MCF 10A (cell line): Measurements from ENCODE around the gene ZNF783. TPM values are rescaled to one million over a fixed set of nuclear protein-coding genes. Genes with fewer than 3 reads are reported as not detected.

ENCODE experiments used
- BruUV-seq: library from RNA; stranded (reverse); fragments of 400-500 nt; replicated peaks from 2 replicates; lab custom pipeline; 2021; lab: Mats Ljungman, UMichigan
- CTCF ChIA-PET: fragments of 300-600 bp; sonication (Branson Sonifier 250); formaldehyde crosslinking; extraction: SDS; loops from one replicate; lab custom pipeline; 2021; ENCODE audit warnings: antibody characterized with exemption, inconsistent platforms; lab: Yijun Ruan, JAX
- POLR2A ChIA-PET: fragments of 300-600, 350-650 bp; sonication (Branson Sonifier 250); formaldehyde crosslinking; extraction: SDS; loops from one replicate; lab custom pipeline; 2020; ENCODE audit warnings: antibody characterized with exemption, inconsistent platforms; lab: Yijun Ruan, JAX
- DNase-seq: peaks from one replicate; pipeline ENCODE4 v3.0.0-alpha.2; 2018; ENCODE audit not compliant: unreplicated experiment
- H3K27ac Mint-ChIP-seq: one replicate; pipeline ENCODE4 v1.8.0; 2022; ENCODE audit warnings: mild to moderate bottlenecking, low read depth, mixed read lengths; ENCODE audit not compliant: unreplicated experiment
- H3K27me3 Mint-ChIP-seq: one replicate; pipeline ENCODE4 v1.8.0; 2022; ENCODE audit warnings: mixed read lengths; ENCODE audit not compliant: insufficient read depth, unreplicated experiment
- H3K36me3 Mint-ChIP-seq: one replicate; pipeline ENCODE4 v1.8.0; 2022; ENCODE audit warnings: mild to moderate bottlenecking, moderate library complexity, mixed read lengths; ENCODE audit not compliant: insufficient read depth, unreplicated experiment
- H3K4me1 Mint-ChIP-seq: one replicate; pipeline ENCODE4 v1.8.0; 2022; ENCODE audit warnings: mixed read lengths; ENCODE audit not compliant: insufficient read depth, unreplicated experiment
- H3K4me3 Mint-ChIP-seq: one replicate; pipeline ENCODE4 v1.8.0; 2022; ENCODE audit warnings: mild to moderate bottlenecking, moderate library complexity, mixed read lengths; ENCODE audit not compliant: unreplicated experiment
- H3K9me3 Mint-ChIP-seq: one replicate; pipeline ENCODE4 v1.8.0; 2022; ENCODE audit warnings: mixed read lengths; ENCODE audit not compliant: unreplicated experiment
- intact Hi-C: fragments of 100-400 bp; cut with micrococcal nuclease; formaldehyde crosslinking; loops from 2 replicates; pipeline ENCODE4 v1.14.1; 2022
- total RNA-seq: library from RNA; stranded (reverse); gene quantifications from 2 replicates; pipeline ENCODE4 v1.2.3, GENCODE V29; 2022
- TF ChIP-seq, protein P1 (sequence below): fragments of 200-600 bp; IDR thresholded peaks from one replicate; pipeline ENCODE4 v1.8.0; 2022; ENCODE audit warnings: antibody characterized with exemption, mild to moderate bottlenecking; ENCODE audit not compliant: unreplicated experiment

Gene ZNF783
- total RNA-seq, 1 experiment from 2014 or later = 39.5 TPM

DNA sequence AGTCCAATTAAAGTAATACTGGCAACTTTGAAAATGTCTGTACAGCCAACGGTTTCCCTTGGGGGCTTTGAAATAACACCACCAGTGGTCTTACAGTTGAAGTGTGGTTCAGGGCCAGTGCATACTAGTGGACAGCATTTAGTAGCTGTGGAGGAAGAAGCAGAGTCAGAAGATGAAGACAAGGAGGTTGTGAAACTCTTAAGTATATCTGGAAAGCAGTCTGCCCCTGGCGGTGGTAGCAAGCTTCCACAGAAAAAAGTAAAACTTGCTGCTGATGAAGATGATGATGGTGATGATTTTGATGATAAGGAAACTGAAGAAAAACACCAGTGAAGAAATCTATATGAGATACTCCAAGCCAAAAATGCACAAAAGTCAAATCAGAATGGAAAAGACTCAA lies 72.2 kb downstream of the ZNF783 start:
- POLR2A ChIA-PET = no interaction called here
- intact Hi-C loops = no loop called here
- Mint-ChIP-seq H3K9me3 (no peaks in the 10 kb centered on the region), H3K27ac (no peak overlapping the region), H3K27me3 (peaks cover 35% of the 10 kb centered on the region), H3K4me1 (no peaks in the 10 kb centered on the region), H3K36me3 (no peaks in the 10 kb centered on the region), H3K4me3 (no peak overlapping the region)
- CTCF ChIA-PET = interaction anchor here (0.7 kb wide), 1 partner anchor 56 kb away, joined by 4 read pairs; no protein-coding TSS in a partner anchor
- DNase-seq = no peak
- no TSS peak for BruUV-seq
- TF ChIP-seq, protein P1, sequence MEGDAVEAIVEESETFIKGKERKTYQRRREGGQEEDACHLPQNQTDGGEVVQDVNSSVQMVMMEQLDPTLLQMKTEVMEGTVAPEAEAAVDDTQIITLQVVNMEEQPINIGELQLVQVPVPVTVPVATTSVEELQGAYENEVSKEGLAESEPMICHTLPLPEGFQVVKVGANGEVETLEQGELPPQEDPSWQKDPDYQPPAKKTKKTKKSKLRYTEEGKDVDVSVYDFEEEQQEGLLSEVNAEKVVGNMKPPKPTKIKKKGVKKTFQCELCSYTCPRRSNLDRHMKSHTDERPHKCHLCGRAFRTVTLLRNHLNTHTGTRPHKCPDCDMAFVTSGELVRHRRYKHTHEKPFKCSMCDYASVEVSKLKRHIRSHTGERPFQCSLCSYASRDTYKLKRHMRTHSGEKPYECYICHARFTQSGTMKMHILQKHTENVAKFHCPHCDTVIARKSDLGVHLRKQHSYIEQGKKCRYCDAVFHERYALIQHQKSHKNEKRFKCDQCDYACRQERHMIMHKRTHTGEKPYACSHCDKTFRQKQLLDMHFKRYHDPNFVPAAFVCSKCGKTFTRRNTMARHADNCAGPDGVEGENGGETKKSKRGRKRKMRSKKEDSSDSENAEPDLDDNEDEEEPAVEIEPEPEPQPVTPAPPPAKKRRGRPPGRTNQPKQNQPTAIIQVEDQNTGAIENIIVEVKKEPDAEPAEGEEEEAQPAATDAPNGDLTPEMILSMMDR = no peak

Other genes with a start within 250 kb of the ZNF783 start
- 191 and 215 TPM in 2 replicates for gene PDIA4, start 233.7 kb upstream of the ZNF783 start, total RNA-seq
- gene ZNF786, start 171.5 kb upstream of the ZNF783 start, total RNA-seq = 5.6 and 6.7 TPM in 2 replicates
- gene ZNF425, start 135.9 kb upstream of the ZNF783 start, total RNA-seq = 2.6 and 3.3 TPM in 2 replicates
- 13.8 and 15.7 TPM in 2 replicates for gene ZNF398, start 114.7 kb upstream of the ZNF783 start, total RNA-seq
- 43.9 and 46.4 TPM in 2 replicates for gene ZNF282, start 66.7 kb upstream of the ZNF783 start, total RNA-seq
- 10.5 and 14.7 TPM in 2 replicates for gene ZNF212, start 22.5 kb upstream of the ZNF783 start, total RNA-seq
- 19.5 and 22.9 TPM in 2 replicates for gene ZNF777, start 198.9 kb downstream of the ZNF783 start, total RNA-seq
- gene ZNF746, start 235.6 kb downstream of the ZNF783 start, total RNA-seq = 22.0 and 23.7 TPM in 2 replicates